B cell (primary cell): ENCODE data around the gene NEGR1. TPM values are rescaled to one million over a fixed set of nuclear protein-coding genes. Genes with fewer than 3 reads are reported as not detected.

Source experiments
- ATAC-seq: fragments of 200-7000 bp; cut with Tn5 transposase; one replicate; pipeline ENCODE4 v1.10.0; 2021; ENCODE audit warnings: low read depth, mild to moderate bottlenecking, moderate number of reproducible peaks, moderate library complexity
- CTCF ChIA-PET: fragments of 350-600 bp; sonication (Branson Sonifier 250); formaldehyde crosslinking; loops from one replicate; lab custom pipeline; 2021; ENCODE audit warnings: antibody characterized with exemption, inconsistent platforms; lab: Charles Lee
- POLR2A ChIA-PET: fragments of 350-600 bp; sonication (Branson Sonifier 250); formaldehyde crosslinking; loops from one replicate; lab custom pipeline; 2021; ENCODE audit warnings: antibody characterized with exemption; lab: Charles Lee
- DNase-seq: peaks from one replicate; pipeline ENCODE4 v3.0.0; 2013
- H2AFZ ChIP-seq: 2 replicates; pipeline ENCODE4 v1.6.1; 2012; ENCODE audit warnings: mild to moderate bottlenecking, low read depth, low read length; ENCODE audit not compliant: insufficient read depth, poor library complexity, severe bottlenecking
- H3K27ac ChIP-seq, 2 donors: 1 replicate in 1 of 2; 2 replicates in 1 of 2; pipeline ENCODE4 v1.5.1; 2012 to 2013; ENCODE audit warnings: low read length in 2 of 2, mild to moderate bottlenecking in 2 of 2, moderate library complexity in 1 of 2
- H3K27me3 ChIP-seq, 4 experiments: fragments of 200-600 bp in 1 of 4; sonication (generic) in 1 of 4; replicated peaks in 1 of 4; 1 replicate in 2 of 4; 2 replicates in 2 of 4; pipeline versions ENCODE4 v1.6.1 to v1.7.0; 2013 to 2016; ENCODE audit warnings: low read length in 3 of 4, mild to moderate bottlenecking in 2 of 4, mixed read lengths in 1 of 4, moderate library complexity in 1 of 4; ENCODE audit not compliant: insufficient read depth in 4 of 4, control insufficient read depth in 3 of 4; ENCODE audit errors: control extremely low read depth in 1 of 4
- H3K36me3 ChIP-seq, 2 experiments: replicated peaks in 1 of 2; 1 replicate in 1 of 2; 2 replicates in 1 of 2; pipeline versions ENCODE4 v1.6.1 to v1.7.1; 2013; ENCODE audit warnings: low read length in 1 of 2; ENCODE audit not compliant: insufficient read depth in 2 of 2, control insufficient read depth in 1 of 2; ENCODE audit errors: control extremely low read depth in 1 of 2, extremely low read depth in 1 of 2
- H3K4me1 ChIP-seq, 2 donors: fragments of 200-600 bp in 1 of 2; sonication (generic) in 1 of 2; 1 replicate in 1 of 2; 2 replicates in 1 of 2; pipeline versions ENCODE4 v1.5.1 to v1.6.1; 2013 to 2017; ENCODE audit warnings: low read length in 2 of 2; ENCODE audit not compliant: control insufficient read depth in 2 of 2, insufficient read depth in 2 of 2
- H3K4me2 ChIP-seq: replicated peaks from 2 replicates; pipeline ENCODE3; 2012; ENCODE audit warnings: mild to moderate bottlenecking, low read depth, low read length; ENCODE audit not compliant: poor library complexity, severe bottlenecking
- H3K4me3 ChIP-seq, 5 experiments: fragments of 200-600 bp in 1 of 5; sonication (generic) in 1 of 5; 1 replicate in 3 of 5; 2 replicates in 2 of 5; pipeline versions ENCODE4 v1.5.1 to v1.7.0; 2011 to 2016; ENCODE audit warnings: low read length in 4 of 5, mild to moderate bottlenecking in 4 of 5, low read depth in 2 of 5, control low read depth in 1 of 5, moderate library complexity in 1 of 5; ENCODE audit not compliant: insufficient read depth in 1 of 5; ENCODE audit errors: control extremely low read depth in 1 of 5, extremely low read depth in 1 of 5
- H3K79me2 ChIP-seq: fragments of 200-600 bp; sonication (generic); one replicate; pipeline ENCODE4 v1.6.0; 2016; ENCODE audit warnings: low read length; ENCODE audit not compliant: control insufficient read depth, insufficient read depth
- H3K9ac ChIP-seq: fragments of 200-600 bp; sonication (generic); 2 replicates; pipeline ENCODE4 v1.6.1; 2017; ENCODE audit warnings: mild to moderate bottlenecking, low read length, moderate library complexity
- H3K9me3 ChIP-seq, 3 donors: one replicate each; pipeline versions ENCODE4 v1.6.1 to v1.7.1; 2013; ENCODE audit warnings: low read length in 2 of 3; ENCODE audit not compliant: control insufficient read depth in 2 of 3, insufficient read depth in 1 of 3; ENCODE audit errors: control extremely low read depth in 1 of 3
- H4K20me1 ChIP-seq: 2 replicates; pipeline ENCODE4 v1.6.0; 2012; ENCODE audit warnings: mild to moderate bottlenecking, low read length; ENCODE audit not compliant: insufficient read depth, control insufficient read depth, poor library complexity, severe bottlenecking
- H3K27ac Mint-ChIP-seq: one replicate; pipeline ENCODE4 v1.8.0; 2021; ENCODE audit warnings: mixed read lengths
- H3K27me3 Mint-ChIP-seq: one replicate; pipeline ENCODE4 v1.8.0; 2021; ENCODE audit warnings: mixed read lengths
- H3K4me1 Mint-ChIP-seq: one replicate; pipeline ENCODE4 v1.8.0; 2021; ENCODE audit warnings: mixed read lengths
- H3K4me3 Mint-ChIP-seq: one replicate; pipeline ENCODE4 v1.8.0; 2021; ENCODE audit warnings: mixed read lengths
- H3K9me3 Mint-ChIP-seq: one replicate; pipeline ENCODE4 v1.8.0; 2022; ENCODE audit warnings: mixed read lengths; ENCODE audit not compliant: insufficient read depth
- EZH2 ChIP-seq: IDR thresholded peaks from 2 replicates; pipeline ENCODE4 v1.6.1; 2012; ENCODE audit warnings: borderline replicate concordance, low read depth, mild to moderate bottlenecking, moderate library complexity, low read length; ENCODE audit not compliant: insufficient read depth, poor library complexity, severe bottlenecking
- WGBS: methylation state at CpG from one replicate; pipeline ENCODE4 v1.1.5; 2013; ENCODE audit warnings: missing lambda C conversion rate; ENCODE audit not compliant: insufficient coverage; 5-methylcytosine and 5-hydroxymethylcytosine counted together
- intact Hi-C: fragments of 100-400 bp; cut with micrococcal nuclease; formaldehyde crosslinking; loops from one replicate; pipeline ENCODE4 v1.10.0; 2022
- polyA plus RNA-seq: library from polyadenylated mRNA; depleted of rRNA; stranded (reverse); fragments of >200 nt; gene quantifications from 2 replicates; pipeline ENCODE4 v1.2.3, GENCODE V29; 2012
- total RNA-seq, 2 donors: library from RNA; stranded (reverse); fragments of 120-200 nt in 1 of 2; gene quantifications; 1 replicate in 1 of 2; 2 replicates in 1 of 2; pipeline versions ENCODE4 v1.2.3 to v1.2.4, GENCODE V29; 2013 to 2022
- TF ChIP-seq, protein P1 (sequence below): fragments of 200-600 bp; IDR thresholded peaks from one replicate; pipeline ENCODE4 v1.8.0; 2022; ENCODE audit warnings: antibody characterized with exemption, mild to moderate bottlenecking

NEGR1 gene
- total and polyA plus RNA-seq, 2 donors (not counting 1 experiment from before 2014, with no cell fraction given), result 0.01 TPM; not detected in 1

- no peak overlapping the region for H3K4me3 Mint-ChIP-seq
- Histone ChIP-seq H3K9ac (no peak overlapping the region), H3K27me3 (no peaks in the 10 kb centered on the region), H3K4me3 (no peak overlapping the region), H3K4me1 (no peaks in the 10 kb centered on the region), H3K27ac (no peak overlapping the region), H2AFZ (no peak overlapping the region), H3K79me2 (no peaks in the 10 kb centered on the region), H3K9me3 (no peaks in the 10 kb centered on the region), H3K36me3 (no peaks in the 10 kb centered on the region), H3K4me2 (no peak overlapping the region), H4K20me1 (no peaks in the 10 kb centered on the region)
- no peaks in the 10 kb centered on the region for H3K4me1 Mint-ChIP-seq
- DNase-seq, result no peak
- H3K9me3 Mint-ChIP-seq, result peaks cover 4% of the 10 kb centered on the region
- no peak overlapping the region for H3K27ac Mint-ChIP-seq
- WGBS, result no CpG with 5 or more reads among the region's 1 CpG
- H3K27me3 Mint-ChIP-seq, result no peaks in the 10 kb centered on the region
- intact Hi-C loops, result no loop called here
- ChIA-PET POLR2A (no interaction called here), CTCF (no interaction called here)
- TF ChIP-seq, protein P1, sequence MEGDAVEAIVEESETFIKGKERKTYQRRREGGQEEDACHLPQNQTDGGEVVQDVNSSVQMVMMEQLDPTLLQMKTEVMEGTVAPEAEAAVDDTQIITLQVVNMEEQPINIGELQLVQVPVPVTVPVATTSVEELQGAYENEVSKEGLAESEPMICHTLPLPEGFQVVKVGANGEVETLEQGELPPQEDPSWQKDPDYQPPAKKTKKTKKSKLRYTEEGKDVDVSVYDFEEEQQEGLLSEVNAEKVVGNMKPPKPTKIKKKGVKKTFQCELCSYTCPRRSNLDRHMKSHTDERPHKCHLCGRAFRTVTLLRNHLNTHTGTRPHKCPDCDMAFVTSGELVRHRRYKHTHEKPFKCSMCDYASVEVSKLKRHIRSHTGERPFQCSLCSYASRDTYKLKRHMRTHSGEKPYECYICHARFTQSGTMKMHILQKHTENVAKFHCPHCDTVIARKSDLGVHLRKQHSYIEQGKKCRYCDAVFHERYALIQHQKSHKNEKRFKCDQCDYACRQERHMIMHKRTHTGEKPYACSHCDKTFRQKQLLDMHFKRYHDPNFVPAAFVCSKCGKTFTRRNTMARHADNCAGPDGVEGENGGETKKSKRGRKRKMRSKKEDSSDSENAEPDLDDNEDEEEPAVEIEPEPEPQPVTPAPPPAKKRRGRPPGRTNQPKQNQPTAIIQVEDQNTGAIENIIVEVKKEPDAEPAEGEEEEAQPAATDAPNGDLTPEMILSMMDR, result no peak
- no peak for TF ChIP-seq EZH2
- ATAC-seq, result no peak
Observed at GRCh38 chr1:71351438-71351837, 930.9 kb downstream of the NEGR1 start.

GRCh38 chr1:71350805-71351204 lies 931.5 kb downstream of the NEGR1 start:
- Histone ChIP-seq H3K4me1 (no peaks in the 10 kb centered on the region), H3K9me3 (no peaks in the 10 kb centered on the region), H3K27me3 (no peaks in the 10 kb centered on the region), H3K36me3 (no peaks in the 10 kb centered on the region), H3K9ac (no peak overlapping the region), H3K79me2 (no peaks in the 10 kb centered on the region), H3K4me3 (no peak overlapping the region), H2AFZ (no peak overlapping the region), H4K20me1 (no peaks in the 10 kb centered on the region), H3K4me2 (no peak overlapping the region), H3K27ac (no peak overlapping the region)
- Mint-ChIP-seq H3K27me3 (no peaks in the 10 kb centered on the region), H3K9me3 (peaks cover 2% of the 10 kb centered on the region), H3K4me1 (no peaks in the 10 kb centered on the region), H3K4me3 (no peak overlapping the region), H3K27ac (no peak overlapping the region)
- WGBS, result no CpG with 5 or more reads among the region's 2 CpGs
- ATAC-seq (no peak), DNase-seq (no peak)
- intact Hi-C loops, result no loop called here
- ChIA-PET POLR2A (no interaction called here), CTCF (no interaction called here)
- TF ChIP-seq, protein P1, result no peak
- no peak for TF ChIP-seq EZH2
